A549 treated with DMSO at 1 μM for 4 hours (cell line): ENCODE measurements around the gene NUPR2. TPM values are rescaled to one million over a fixed set of nuclear protein-coding genes. Genes with fewer than 3 reads are reported as not detected.

Experiments used
- total RNA-seq: library from RNA; stranded (reverse); fragments of 200-300 nt; extraction: Qiagen RNA extraction; gene quantifications from 5 replicates; pipeline ENCODE4 v1.2.3, GENCODE V29; 2022; ENCODE audit warnings: low read depth

NUPR2 gene
- not detected in 5 replicates for total RNA-seq

GRCh38 chr7:56115852-56116538 lies at the start of gene NUPR2:
TSS of gene NUPR2 (minus strand) at chr7:56116417. CDS start at chr7:56116314, 103 bp downstream.

GRCh38 chr7:56106108-56107073 lies 9.8 kb downstream of the NUPR2 start, which contains the start of gene CHCHD2:
TSS of gene CHCHD2 (minus strand) at chr7:56106476. CDS start at chr7:56106413, 63 bp downstream.

GRCh38 chr7:56092789-56093531 lies 23.3 kb downstream of the NUPR2 start, which contains the start of gene PHKG1:
TSS of gene PHKG1 (minus strand) at chr7:56092952. CDS start at chr7:56088941, 4,011 bp downstream.

Other genes with a start within 250 kb of the NUPR2 start
- 0.61 to 1.2 TPM (median 0.76 TPM) in 5 replicates for gene ZNF713, start 229.0 kb downstream of the NUPR2 start, total RNA-seq
- gene MRPS17, start 164.5 kb downstream of the NUPR2 start, total RNA-seq, result 24.4 to 29.0 TPM (median 28.7 TPM) in 5 replicates
- gene NIPSNAP2, start 151.8 kb downstream of the NUPR2 start, total RNA-seq, result 40.6 to 59.0 TPM (median 50.6 TPM) in 5 replicates
- gene PSPH, start 65.0 kb downstream of the NUPR2 start, total RNA-seq, result 27.6 to 35.0 TPM (median 30.6 TPM) in 5 replicates
- 257 to 310 TPM (median 300 TPM) in 5 replicates for gene CCT6A, start 64.7 kb downstream of the NUPR2 start, total RNA-seq
- 115 to 121 TPM (median 117 TPM) in 5 replicates for gene SUMF2, start 52.1 kb downstream of the NUPR2 start, total RNA-seq
- 0.52 to 0.68 TPM (median 0.63 TPM) in 5 replicates for gene PHKG1, start 23.5 kb downstream of the NUPR2 start, total RNA-seq
- 605 to 711 TPM (median 671 TPM) in 5 replicates for gene CHCHD2, start 9.9 kb downstream of the NUPR2 start, total RNA-seq